Activated CD4-positive, alpha-beta T cell treated with anti-CD3 and anti-CD28 coated beads, Interleukin-2, amount 50 U/mL, for 1 hour (primary cell): Measurements from ENCODE around the gene PDHX.
"Not testable (repeated sequence)": the region's sequence is repeated elsewhere in the genome, so short reads cannot be mapped to it uniquely, and the experiment has no call there.

Source experiments
- DNase-seq: peaks from one replicate; pipeline ENCODE4 v3.0.0-alpha.2; 2020

Gene PDHX

DNA sequence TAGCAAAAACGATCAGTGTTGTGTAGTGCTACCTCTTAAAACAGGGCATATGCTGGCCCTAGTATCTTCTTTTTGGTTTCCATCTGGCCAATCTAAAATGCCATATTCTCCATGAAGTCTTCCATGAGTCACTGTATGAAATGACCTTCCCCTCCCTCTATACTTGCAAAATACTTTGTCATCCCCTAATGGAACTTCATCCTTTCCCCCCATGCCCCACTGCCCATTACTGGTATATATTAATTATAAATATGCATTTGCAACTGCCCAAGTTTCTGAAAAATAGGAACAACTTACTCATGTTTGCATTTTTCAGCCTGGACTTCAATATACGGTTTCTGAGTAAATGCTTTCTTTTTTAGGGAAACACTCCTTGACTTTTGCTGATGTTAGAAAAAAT, 4.7 kb upstream of the PDHX start:
- DNase-seq: no peak

DNA sequence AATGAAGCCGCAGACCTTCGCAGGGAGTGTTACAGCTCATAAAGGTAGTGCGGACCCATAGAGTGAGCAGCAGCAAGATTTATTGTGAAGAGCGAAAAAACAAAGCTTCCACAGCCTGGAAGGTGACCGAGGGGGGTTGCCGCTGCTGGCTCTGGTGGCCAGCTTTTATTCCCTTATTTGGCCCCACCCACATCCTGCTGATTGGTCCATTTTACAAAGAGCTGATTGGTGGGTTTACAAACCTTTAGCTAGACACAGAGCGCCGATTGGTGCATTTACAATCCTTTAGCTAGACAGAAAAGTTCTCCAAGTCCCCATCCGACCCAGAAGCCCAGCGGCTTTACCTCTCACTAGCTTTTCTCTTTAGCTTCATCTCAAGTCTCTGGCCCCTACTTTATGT, 2.9 kb upstream of the PDHX start:
- not testable (repeated sequence) for DNase-seq

DNA sequence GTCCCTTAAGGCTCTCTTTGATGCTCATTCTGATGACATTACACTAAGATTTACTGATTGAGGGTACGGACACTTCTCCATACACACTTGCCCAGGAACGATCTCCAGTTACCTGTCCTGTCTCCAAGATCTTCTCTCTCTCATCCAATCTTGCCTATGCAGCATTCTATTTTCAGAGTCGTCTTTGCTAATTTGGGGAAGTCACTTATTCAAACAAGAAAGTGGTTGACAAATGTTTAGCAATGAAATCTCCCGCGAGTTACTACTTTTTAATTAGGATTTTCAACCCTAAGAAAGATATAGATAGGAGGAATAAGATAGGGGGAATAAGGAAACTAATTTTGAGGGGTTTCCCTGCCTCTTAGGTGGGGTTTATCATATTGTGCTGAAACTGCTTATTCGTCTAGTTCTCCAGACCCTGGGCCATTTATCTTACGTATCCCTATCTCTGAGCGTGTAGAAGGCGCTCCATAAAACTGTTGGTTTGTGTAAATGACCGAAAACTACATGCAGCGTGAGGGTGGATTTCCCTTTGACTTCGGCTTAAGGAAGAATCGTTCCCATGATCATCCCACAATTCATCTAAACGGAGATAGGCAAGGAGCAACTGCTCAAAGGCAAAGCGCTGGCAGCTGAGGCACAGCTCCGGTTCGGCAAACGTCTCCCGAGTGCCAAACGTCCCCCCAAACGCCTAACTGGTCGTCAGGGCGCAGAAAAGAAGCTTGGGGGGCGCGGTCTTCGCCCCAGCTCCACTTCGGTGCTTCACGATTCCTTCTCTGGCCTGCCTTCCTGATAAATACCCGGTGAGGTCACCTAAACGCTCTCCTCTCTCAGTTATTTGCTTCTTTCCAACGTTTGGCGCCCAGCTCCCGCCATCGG, 1.0 kb upstream of the PDHX start:
- DNase-seq: no peak

DNA sequence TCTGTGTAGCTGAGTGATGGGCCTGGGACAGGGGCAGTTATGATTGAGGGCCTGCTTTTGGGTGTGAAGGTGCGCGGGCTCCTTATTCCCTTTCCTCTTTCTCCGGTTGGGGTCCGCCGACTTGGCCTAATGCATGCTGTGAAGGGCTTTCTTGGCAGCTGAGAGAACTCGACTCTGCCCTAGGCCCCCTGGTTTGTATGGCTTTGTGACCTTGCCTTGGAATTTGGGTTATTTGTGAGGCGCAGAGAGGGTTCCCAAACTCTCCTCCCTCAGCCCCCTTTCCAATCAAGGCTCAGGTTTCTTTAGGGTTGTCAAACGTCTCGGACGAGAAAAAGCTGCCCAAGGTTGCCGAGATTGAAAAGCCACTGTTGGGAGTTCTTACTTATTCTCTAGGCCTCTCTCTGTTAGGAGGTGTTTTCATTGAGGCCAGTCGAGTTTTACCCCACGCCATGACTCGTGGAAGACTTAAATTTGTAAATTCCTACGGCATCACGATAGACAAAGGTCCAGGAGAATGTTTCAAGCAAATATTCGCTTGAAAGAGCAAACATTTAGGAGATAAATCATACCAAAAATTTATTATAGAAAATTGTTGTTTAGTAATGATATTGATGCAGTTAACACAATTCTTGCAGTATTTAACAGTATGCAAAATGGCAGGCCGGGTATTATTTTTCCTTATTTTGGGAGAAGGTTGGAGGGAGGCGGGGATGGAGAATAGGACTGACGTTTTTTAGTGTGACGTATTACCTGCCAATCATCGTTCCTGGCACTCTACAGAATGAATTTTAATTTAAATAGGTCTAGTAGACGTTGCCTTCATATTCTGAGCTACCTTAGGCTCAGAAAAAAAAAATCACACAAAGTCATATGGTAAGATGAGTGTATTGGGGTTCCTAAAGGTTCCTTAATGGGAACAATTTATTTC, 689 bp downstream of the PDHX start:
- no peak for DNase-seq

DNA sequence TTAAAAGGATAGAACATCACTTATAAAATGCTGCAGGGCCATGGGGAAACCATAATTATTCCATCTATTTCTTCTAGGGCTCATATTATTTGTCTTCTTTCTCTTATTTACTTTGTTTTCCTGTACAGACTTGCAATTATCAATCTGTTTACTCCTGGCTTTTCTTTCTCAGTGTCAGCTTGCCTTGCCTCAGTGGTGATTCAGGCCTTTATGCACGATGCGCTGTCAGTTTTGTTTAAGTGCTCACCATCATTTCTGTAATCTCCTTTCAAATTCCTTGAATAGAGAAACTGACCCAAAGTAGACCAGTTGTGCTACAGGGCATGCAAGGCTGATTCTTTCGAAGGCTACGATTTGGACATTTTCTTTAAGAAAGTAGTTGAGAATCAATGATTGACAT, 4.7 kb downstream of the PDHX start:
- DNase-seq: no peak

DNA sequence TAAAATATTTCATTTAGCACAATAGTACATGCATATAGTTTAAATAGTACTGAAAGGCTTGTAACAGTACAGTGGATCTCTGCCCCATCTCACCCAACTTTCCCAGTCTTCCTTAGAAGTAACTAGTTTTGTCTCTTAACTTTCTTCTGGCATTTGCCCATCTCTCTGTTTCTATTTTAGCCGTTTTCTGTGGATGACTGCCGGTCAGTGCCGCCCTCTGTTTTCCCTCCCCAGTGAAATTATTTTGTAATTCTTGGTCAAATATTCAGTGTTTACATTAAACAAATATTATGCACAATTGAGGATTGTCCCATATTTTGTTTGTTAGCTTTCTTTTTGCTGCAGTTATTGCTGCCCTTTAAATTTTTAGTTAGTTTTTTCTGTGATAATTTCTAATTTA, 8.3 kb downstream of the PDHX start:
- no peak for DNase-seq

DNA sequence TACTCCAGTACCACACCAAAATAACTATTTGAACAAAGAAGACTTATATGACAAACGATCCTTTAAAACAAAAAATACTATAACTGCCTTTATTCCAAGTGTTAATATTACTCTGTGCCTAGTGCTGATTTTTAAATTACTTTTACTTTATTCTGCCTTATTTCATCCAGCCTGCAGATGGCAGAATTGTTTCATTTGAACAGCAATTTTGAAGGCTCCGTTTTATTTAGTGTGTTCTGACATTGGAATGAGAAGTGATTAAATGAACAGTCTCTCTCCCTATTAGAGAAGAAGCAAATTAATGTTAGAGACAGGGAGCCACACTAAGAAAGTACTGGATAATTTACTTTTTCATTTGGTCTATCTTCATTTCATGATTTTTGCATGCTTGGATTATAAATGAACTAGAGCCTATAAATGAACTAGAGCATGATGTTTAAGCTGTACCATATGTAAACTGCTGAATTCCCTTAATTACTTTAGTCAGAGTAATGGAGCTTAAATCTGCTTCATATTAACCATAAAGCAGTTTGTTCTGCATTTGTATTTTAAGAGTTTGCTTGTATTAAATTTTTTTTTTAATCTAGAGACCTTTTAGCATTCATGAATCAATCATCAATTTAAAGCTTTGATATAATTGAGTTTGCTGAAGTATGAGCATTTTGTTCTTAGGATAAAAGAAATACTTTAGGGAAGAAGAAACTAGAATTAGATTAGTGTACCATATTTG, 9.8 kb downstream of the PDHX start:
- no peak for DNase-seq

DNA sequence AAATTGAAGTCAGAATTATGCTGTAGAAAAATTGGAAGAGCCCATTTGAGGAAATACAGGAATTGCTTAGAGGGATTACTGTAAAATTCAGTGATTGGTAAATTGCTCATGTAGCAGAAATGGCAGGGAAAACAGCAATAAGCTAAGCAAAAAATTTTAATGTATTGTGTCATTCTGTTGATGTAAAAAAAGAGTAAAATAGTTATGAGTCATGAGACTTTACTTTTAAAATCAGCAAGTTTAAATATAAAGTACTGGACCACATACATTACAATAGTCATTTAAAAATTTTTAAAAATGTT, 10.4 kb downstream of the PDHX start:
- no peak for DNase-seq

DNA sequence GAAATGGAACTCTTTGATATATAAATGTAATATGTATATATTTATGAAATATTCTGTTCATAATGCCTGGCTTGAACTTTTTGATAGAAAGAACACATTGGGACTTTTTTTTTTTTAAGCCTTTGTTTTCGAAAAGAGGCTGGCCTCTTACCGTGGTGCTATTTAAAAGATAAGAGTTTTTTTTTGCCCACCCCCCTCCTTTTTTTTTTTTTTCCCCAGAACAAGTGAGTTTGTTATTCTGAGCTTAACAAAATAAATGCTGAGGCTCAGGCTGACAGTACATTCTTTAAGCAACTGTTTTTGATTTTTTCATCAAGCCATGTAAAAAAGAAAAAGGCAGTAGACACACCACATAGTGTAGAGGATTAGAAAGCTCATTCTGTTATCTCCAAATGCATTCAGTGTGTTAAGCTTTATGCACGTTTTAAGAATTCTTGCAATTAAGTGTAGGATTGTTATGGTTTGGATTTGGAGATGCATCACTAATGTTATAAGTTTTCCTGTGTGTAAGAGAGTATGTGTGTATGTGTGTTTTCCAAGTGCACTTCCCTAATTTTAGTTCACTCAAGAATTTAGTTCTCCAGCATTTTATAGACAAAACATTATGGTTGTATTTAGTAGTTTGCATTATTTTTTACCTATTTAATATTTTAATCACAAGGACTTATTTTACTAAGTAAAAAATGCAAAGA, 12.0 kb downstream of the PDHX start:
- DNase-seq: no peak

DNA sequence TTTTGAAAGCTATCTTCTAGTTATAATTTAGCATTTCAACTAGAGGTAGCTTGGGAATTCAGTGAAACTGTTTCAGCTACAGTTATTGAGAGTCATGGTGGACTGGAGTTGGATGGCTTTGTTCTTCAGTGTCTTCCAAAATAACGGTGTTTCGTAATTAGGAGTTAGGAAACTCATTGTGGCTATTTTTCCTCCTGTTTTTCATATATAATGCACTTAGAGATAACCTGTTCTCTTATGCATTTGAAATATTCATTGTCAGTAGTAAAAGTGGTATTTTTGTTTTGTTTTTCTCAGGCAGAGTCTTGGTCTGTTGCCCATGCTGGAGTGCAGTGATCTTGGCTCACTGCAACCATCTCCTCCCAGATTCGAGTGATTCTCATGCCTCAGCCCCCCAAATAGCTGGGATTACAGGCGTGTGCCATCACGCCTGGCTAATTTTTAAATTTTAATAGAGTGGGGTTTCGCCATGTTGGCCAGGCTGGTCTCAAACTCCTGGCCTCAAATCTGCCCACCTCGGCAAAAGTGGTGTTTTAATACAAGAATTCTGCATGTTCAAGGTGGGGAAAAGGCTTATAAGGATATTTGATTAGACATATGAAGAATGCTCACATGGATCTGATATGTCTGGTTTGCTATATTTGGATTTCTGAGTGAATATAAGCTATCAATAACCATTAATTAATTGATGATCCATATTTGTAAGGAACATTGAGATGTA, 12.7 kb downstream of the PDHX start:
- DNase-seq: no peak

DNA sequence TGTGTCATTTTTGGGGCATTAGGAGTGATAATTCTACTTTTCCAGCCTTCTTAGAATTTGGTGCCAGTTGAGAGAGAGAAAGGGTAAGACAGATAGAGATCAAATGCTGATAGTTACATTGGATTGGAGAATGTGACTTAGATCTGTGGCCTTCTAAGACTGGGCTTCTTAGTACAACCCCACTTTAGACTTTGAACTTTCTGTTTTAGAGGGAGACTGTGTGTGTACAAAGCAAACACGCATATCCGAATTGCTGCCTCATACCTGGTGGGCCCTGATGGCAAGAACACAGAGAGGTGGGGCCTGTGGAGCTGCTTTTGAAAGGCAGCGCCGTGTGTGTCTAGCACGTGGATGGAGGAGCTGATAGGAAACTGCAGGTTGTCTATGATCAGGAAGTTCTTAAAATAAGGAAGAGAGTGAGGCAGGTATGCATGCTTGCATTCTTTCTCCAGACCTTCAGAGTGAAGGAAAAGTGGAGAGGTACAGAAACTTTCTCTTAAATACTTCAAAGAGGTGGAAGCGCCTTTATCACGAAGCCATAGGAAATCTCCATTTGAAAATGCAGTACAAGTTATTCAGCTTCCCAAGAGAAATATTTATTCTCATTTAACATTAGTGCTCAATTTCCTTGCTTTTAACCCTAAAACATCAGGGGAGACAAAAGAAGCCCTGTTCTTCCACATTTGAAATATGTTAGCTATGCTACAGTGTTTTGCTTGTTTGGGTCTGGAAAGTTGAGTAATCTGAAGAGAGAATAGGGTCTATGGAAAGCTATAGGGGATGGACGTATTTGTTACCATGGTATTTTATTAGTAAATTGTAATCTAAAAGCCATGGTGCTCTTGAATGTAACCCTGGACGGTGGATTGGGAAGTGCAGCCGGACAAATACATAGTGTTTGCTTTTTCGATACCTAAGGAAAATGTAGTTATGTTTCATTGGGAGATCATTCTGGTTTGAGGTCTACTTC, 13.7 kb downstream of the PDHX start:
- no peak for DNase-seq

DNA sequence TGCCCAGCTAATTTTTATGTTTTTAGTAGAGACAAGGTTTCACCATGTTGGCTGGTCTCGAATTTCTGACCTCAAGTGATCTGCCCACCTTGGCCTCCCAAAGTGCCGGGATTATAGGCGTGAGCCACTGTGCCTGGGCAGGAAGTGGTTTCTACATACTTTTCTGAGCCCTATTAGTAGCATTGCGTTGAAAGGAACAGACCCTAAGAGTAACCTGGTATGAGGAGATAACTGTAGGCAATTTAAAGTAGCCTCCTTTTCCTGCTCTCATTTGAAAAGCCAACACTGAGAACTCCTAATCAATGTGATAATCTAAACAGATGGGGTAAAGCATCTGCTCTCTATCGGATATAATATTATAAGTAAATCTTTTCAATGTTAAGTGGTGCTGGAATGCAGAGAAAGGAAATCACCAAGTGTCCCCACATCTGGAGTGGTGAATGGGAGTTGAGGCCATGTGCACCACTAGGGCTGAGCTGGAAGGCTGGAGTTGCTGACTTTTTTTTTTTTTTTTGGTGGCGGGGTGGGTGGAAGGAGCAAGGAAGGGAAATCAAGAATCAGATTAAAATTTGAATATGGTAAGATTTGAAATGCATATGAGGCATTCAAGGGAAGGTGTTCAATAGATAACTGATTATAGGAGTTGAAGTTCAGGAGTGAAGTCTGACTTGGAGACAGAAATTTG, 20.7 kb downstream of the PDHX start:
- no peak for DNase-seq

DNA sequence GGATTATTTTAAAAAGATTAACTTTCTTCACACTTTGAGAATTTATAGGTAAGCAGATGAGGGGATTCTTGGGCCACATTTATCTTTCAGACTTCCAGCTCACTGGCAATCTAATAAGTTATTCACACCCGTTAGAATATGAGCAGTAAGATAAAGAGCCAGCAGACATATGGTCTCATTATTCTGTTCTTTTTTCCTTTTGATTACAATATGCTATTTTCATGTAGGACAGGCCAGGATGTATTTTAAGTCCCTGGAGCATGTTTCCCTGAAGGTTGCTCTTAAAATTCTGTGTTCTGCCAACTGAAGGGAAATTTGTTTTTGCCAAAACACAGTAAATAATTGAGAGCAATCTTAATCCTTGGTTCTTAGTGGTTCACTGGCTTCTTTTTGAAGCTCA, 22.2 kb downstream of the PDHX start:
- DNase-seq: no peak

DNA sequence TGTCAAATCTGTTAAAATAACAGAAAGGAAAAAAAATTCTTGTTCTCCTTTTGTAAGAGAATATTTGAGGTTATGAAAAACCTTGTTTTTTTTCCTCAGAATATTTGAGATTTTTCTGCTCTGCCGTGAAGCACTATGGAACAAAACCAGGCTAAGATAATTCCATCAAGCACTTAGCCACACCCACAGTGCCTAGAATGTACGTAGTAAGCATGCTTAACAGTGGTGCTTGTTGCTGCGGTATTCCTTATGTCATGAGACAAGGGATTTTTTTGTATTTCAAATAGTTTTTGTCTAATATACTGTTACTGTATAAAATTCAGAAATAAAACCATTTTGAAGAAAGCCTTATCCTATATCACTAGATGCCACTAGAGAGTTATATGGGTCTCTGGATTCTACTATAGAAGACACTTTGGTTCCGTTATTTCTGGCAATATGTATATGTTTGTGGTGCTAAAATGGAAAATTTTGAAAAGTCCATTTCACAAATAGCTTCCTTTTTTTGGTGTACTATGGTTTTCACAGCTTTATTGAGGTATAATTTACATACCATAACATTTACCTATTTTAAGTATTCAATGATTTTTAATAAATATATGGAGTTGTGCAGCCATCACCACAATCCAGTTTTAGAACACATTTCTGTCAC, 23.7 kb downstream of the PDHX start:
- DNase-seq: no peak

DNA sequence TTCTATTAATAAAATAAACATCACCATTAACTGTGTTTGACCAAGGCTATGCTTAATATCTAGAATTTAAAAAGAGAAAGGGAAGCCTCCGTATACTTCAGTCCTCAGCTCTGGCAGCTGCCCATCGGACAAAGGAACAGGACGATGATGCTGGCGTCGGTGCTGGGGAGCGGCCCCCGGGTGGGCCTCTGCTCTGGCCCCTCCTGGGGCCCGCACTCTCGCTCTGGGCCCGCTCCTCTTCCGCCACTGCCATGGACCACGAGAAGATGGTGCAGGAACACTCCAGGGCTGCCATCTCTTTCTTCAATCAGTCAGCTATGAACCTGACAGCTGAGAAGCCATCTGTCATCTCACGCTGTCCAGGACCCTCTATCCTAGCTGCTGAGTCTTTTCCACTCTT, 25.3 kb downstream of the PDHX start:
- DNase-seq: no peak

DNA sequence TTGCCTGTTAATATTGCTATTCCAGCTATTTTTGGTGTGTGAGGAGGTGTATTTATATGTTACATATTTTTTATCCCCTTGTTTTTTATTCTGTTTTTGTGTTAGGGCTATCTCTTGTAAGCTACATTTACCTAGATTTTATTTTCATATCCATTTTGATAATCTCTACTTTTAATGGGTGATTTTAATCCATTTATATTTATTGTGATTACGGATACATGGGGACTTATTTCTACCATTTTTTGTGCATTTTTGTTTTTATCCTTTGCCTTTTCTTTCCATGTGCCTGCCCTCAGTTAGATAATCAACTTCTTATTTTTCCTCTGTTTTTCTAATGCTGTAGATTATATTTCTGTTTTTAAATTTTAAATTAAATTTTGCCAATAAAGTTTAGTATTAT, 28.3 kb downstream of the PDHX start:
- DNase-seq: no peak

DNA sequence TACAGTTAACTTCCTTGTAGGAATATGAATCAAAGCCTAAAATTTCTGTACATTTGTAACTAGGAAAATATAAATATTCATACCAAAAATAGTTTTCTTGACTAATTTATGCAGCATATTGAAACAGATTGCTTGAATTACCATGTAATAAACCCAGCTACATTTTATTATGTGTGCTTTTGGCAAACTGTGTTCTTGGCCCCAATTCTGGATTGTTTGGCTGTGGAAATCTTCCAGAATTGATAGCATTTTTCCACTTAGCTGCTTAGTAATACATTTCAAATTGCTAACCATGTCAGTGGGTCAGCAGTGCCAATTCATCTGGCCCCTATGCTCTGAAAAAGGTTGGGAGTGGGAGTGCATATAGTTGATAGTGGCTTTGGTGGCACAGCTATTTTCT, 32.3 kb downstream of the PDHX start:
- no peak for DNase-seq

DNA sequence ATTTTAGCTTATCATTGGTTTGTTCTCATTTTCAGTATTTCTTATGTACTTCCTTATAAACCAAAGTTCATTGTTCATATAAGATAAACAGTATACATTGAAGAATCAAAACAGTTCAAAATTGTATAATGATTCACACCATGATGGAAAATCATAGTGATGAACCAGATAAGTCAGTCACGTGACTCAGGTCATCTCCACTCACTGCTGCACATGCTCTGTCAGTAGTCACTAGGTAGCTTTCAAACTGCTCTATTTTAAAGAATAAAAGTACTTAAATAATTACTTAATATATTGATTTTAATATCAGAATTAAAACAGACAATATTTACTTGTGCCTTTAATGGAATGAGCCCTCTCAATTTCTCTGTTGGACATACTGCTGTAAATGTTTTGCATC, 37.5 kb downstream of the PDHX start:
- DNase-seq: no peak

DNA sequence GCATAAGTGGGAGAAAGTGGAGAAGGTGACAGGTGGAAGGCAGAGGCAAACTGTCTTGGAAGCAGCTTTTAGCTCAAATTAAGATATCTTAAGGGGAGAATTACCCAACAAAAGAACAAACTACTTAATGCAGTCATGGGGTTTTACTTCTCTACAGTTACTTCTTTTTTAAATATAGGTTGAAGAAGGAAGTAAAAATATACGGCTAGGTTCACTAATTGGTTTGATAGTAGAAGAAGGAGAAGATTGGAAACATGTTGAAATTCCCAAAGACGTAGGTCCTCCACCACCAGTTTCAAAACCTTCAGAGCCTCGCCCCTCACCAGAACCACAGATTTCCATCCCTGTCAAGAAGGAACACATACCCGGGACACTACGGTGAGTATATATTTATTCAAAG, 40.8 kb downstream of the PDHX start:
- no peak for DNase-seq

DNA sequence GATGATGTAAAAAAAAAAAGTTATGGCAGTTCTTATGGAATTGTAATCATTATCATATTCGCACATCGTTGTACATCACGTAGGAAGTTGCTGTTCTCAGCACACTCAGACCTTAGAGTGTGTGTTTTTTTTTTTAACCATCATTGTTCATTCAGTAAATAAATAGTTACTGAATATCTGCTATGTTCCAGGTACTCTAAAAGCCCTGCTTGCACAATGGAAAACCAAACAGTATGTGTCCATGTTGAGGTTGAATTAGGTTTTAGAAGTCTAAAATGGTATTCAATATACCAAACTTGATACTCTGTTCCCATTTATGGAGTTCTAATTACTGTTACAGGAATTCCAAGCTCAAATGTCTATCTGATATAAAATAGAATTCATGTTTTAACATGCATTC, 41.2 kb downstream of the PDHX start:
- no peak for DNase-seq
